Fibroblast of lung (primary cell): ENCODE data around the gene DCLK2. TPM values are rescaled to one million over a fixed set of nuclear protein-coding genes. Genes with fewer than 3 reads are reported as not detected.

Experiments used
- DNase-seq, 2 donors: peaks; one replicate each; pipeline versions ENCODE4 v3.0.0 to v3.0.0-alpha.2; 2010; ENCODE audit warnings: low read depth in 2 of 2
- H2AFZ ChIP-seq: 2 replicates; pipeline ENCODE4 v1.5.1; 2012; ENCODE audit warnings: low read length, control low read depth, inconsistent platforms
- H3K27ac ChIP-seq: 2 replicates; pipeline ENCODE4 v1.5.1; 2011; ENCODE audit warnings: low read length, control low read depth; ENCODE audit not compliant: insufficient read depth
- H3K27me3 ChIP-seq: 2 replicates; pipeline ENCODE4 v1.5.1; 2011; ENCODE audit warnings: mild to moderate bottlenecking, low read length; ENCODE audit not compliant: control insufficient read depth, insufficient read depth
- H3K36me3 ChIP-seq: 2 replicates; pipeline ENCODE4 v1.5.1; 2011; ENCODE audit warnings: low read length; ENCODE audit not compliant: control insufficient read depth, insufficient read depth
- H3K4me1 ChIP-seq: 2 replicates; pipeline ENCODE4 v1.5.1; 2011; ENCODE audit warnings: low read length; ENCODE audit not compliant: control insufficient read depth, insufficient read depth; ENCODE audit errors: extremely low read depth
- H3K4me2 ChIP-seq: 2 replicates; pipeline ENCODE4 v1.5.1; 2011; ENCODE audit warnings: low read length, control low read depth; ENCODE audit not compliant: insufficient read depth; ENCODE audit errors: extremely low read depth
- H3K4me3 ChIP-seq, 4 experiments: fragments of 200-600 bp in 1 of 4; sonication (generic) in 1 of 4; replicated peaks in 1 of 4; 2 replicates each; pipeline ENCODE4 v1.5.1; 2011 to 2016; ENCODE audit warnings: low read length in 4 of 4, low read depth in 3 of 4, mild to moderate bottlenecking in 3 of 4, control low read depth in 2 of 4, inconsistent platforms in 1 of 4, mixed read lengths in 1 of 4; ENCODE audit not compliant: insufficient read depth in 1 of 4; ENCODE audit errors: control extremely low read depth in 1 of 4
- H3K79me2 ChIP-seq: 2 replicates; pipeline ENCODE4 v1.5.1; 2012; ENCODE audit warnings: mild to moderate bottlenecking, low read length, inconsistent platforms; ENCODE audit not compliant: control insufficient read depth, insufficient read depth
- H3K9ac ChIP-seq: 2 replicates; pipeline ENCODE4 v1.5.1; 2011; ENCODE audit warnings: mild to moderate bottlenecking, low read length, control low read depth; ENCODE audit not compliant: insufficient read depth
- H3K9me3 ChIP-seq: 2 replicates; pipeline ENCODE4 v1.5.1; 2012; ENCODE audit warnings: low read depth, low read length; ENCODE audit not compliant: control insufficient read depth, insufficient read depth
- H4K20me1 ChIP-seq: 2 replicates; pipeline ENCODE4 v1.5.1; 2011; ENCODE audit warnings: low read length; ENCODE audit not compliant: control insufficient read depth, insufficient read depth; ENCODE audit errors: extremely low read depth
- EZH2 ChIP-seq: IDR thresholded peaks from 2 replicates; pipeline ENCODE4 v1.5.1; 2012; ENCODE audit warnings: low read length, control low read depth, mild to moderate bottlenecking; ENCODE audit errors: missing control alignments
- polyA plus RNA-seq, 2 donors: library from polyadenylated mRNA; depleted of rRNA in 1 of 2; stranded (reverse) in 1 of 2; unstranded in 1 of 2; fragments of >200 nt; gene quantifications; 2 replicates each; pipeline ENCODE4 v1.2.1, GENCODE V29; 2011 to 2012; ENCODE audit warnings: missing spikeins in 1 of 2
- total RNA-seq: library from RNA; depleted of rRNA; stranded (reverse); fragments of >200 nt; gene quantifications from 2 replicates; pipeline ENCODE4 v1.2.1, GENCODE V29; 2014
- TF ChIP-seq, protein P1 (sequence below), 2 donors: IDR thresholded peaks in 1 of 2; conservative IDR thresholded peaks in 1 of 2; 1 replicate in 1 of 2; 2 replicates in 1 of 2; pipeline ENCODE4 v1.5.1; 2011 to 2012; ENCODE audit warnings: low read length in 2 of 2, control low read depth in 1 of 2, inconsistent platforms in 1 of 2, low read depth in 1 of 2, mild to moderate bottlenecking in 1 of 2

Gene DCLK2
- total and polyA plus RNA-seq, 2 donors (not counting 1 experiment from before 2014, with no cell fraction given), result 3.8 to 14.0 TPM

DNA sequence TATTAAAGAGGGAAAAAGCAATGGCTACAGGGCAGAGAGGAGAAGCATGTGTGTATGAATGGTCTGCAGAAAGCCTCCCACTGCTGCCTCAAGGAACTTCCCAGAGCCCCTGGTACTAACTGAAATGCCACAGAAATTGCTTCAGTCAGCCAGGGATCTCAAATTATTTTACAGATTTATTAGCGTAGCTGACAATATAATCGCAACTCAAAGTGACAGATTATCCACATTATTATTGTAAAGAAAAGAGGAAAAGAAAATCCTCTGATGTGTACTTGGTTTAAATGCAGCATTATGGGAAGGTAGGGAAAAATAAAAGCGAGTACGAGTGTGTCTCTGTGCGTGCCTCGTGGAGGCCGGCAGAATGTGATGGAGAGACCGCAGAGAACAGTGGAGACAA, 202.7 kb downstream of the DCLK2 start:
- no peaks in the 10 kb centered on the region for H3K36me3 ChIP-seq
- H3K27me3 ChIP-seq, result no peaks in the 10 kb centered on the region
- no peak for DNase-seq
- H3K79me2 ChIP-seq, result no peaks in the 10 kb centered on the region
- H3K4me2 ChIP-seq, result peak overlapping the region; percentile 63
- TF ChIP-seq, protein P1, sequence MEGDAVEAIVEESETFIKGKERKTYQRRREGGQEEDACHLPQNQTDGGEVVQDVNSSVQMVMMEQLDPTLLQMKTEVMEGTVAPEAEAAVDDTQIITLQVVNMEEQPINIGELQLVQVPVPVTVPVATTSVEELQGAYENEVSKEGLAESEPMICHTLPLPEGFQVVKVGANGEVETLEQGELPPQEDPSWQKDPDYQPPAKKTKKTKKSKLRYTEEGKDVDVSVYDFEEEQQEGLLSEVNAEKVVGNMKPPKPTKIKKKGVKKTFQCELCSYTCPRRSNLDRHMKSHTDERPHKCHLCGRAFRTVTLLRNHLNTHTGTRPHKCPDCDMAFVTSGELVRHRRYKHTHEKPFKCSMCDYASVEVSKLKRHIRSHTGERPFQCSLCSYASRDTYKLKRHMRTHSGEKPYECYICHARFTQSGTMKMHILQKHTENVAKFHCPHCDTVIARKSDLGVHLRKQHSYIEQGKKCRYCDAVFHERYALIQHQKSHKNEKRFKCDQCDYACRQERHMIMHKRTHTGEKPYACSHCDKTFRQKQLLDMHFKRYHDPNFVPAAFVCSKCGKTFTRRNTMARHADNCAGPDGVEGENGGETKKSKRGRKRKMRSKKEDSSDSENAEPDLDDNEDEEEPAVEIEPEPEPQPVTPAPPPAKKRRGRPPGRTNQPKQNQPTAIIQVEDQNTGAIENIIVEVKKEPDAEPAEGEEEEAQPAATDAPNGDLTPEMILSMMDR (conservative IDR thresholded peaks at IDR 0.05 in 1 of 2, IDR thresholded peaks at IDR 0.05 in 1 of 2; ENCODE audit: low read depth in 1 of 2, low read length in 2 of 2), result no peak
- no peak for TF ChIP-seq EZH2
- H4K20me1 ChIP-seq, result no peaks in the 10 kb centered on the region
- peaks cover 27% of the 10 kb centered on the region for H3K4me1 ChIP-seq
- no peak overlapping the region for H3K9ac ChIP-seq
- H3K9me3 ChIP-seq, result no peaks in the 10 kb centered on the region
- no peak overlapping the region for H3K4me3 ChIP-seq
- peak overlapping the region; percentile 53 for H3K27ac ChIP-seq
- no peak overlapping the region for H2AFZ ChIP-seq

DNA sequence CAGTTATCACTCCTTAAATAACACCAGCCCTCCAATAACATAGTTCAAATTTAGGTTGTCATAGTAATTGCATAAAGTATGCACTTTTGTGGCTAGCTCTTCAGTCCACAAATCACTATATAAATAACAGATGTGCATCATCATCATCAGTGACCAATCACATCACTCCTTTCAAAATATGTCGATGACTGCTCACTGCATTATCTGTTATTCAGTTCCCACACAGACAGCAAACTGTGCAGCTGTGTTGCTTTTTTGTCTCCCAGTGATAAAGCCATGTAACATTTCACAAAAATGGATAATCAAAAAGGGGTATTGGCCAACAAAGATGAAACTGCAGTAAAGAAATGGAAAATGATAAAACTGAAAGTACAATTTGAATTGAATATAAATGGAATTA, 205.4 kb downstream of the DCLK2 start:
- peak overlapping the region; percentile 87 for H3K4me2 ChIP-seq
- no peak overlapping the region for H2AFZ ChIP-seq
- H3K4me1 ChIP-seq, result peaks cover 27% of the 10 kb centered on the region
- H3K79me2 ChIP-seq, result no peaks in the 10 kb centered on the region
- peak; percentile 96 to 98 for DNase-seq
- TF ChIP-seq EZH2, result no peak
- TF ChIP-seq, protein P1 (conservative IDR thresholded peaks at IDR 0.05 in 1 of 2, IDR thresholded peaks at IDR 0.05 in 1 of 2; ENCODE audit: low read depth in 1 of 2, low read length in 2 of 2), result no peak
- H4K20me1 ChIP-seq, result no peaks in the 10 kb centered on the region
- no peaks in the 10 kb centered on the region for H3K27me3 ChIP-seq
- H3K4me3 ChIP-seq, result peak overlapping the region in 2 of 4 experiments; percentile 27 to 33
- H3K9me3 ChIP-seq, result no peaks in the 10 kb centered on the region
- H3K27ac ChIP-seq, result peak overlapping the region; percentile 98
- peak overlapping the region; percentile 58 for H3K9ac ChIP-seq
- H3K36me3 ChIP-seq, result no peaks in the 10 kb centered on the region

DNA sequence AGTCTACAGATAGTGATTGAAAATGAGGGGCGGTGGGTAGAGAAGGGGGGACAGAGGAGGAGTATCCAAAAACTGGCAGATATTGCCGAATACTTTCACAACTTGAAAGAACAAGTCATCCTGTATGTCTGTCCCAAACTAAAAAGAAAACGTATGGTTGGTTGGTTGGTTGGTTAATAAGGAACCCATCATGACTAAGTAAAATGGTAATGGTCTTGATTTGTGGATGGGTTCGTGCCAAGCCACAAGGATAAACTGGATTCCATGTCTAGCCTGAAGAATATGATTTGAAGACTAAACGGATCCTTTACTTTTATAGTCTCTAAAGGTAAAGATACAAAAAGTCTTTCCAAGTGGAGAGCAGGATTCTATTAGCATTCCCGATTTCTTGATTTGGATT, 208.4 kb downstream of the DCLK2 start:
- H4K20me1 ChIP-seq, result no peaks in the 10 kb centered on the region
- H3K9ac ChIP-seq, result no peak overlapping the region
- no peak overlapping the region for H3K4me2 ChIP-seq
- no peaks in the 10 kb centered on the region for H3K9me3 ChIP-seq
- H3K36me3 ChIP-seq, result no peaks in the 10 kb centered on the region
- no peaks in the 10 kb centered on the region for H3K79me2 ChIP-seq
- no peaks in the 10 kb centered on the region for H3K27me3 ChIP-seq
- TF ChIP-seq, protein P1 (conservative IDR thresholded peaks at IDR 0.05 in 1 of 2, IDR thresholded peaks at IDR 0.05 in 1 of 2; ENCODE audit: low read depth in 1 of 2, low read length in 2 of 2), result no peak
- no peak for TF ChIP-seq EZH2
- H3K4me3 ChIP-seq, result no peak overlapping the region
- DNase-seq, result peak in 1 of 2 donors; percentile 35
- H3K27ac ChIP-seq, result no peak overlapping the region
- H3K4me1 ChIP-seq, result peaks cover 10% of the 10 kb centered on the region
- no peak overlapping the region for H2AFZ ChIP-seq
